ENCODE results near the gene KNSTRN. TPM values are rescaled to one million over a fixed set of nuclear protein-coding genes. Genes with fewer than 3 reads are reported as not detected.

Gene KNSTRN
- total RNA-seq, 3 donors from 2014 or later (not counting 1 experiment from before 2014, with no cell fraction given): 5.4 to 7.6 (median 5.6) TPM

- Histone ChIP-seq H3K36me3 (ENCODE audit: control insufficient read depth, insufficient read depth, low read length) (no peaks in the 10 kb centered on the region), H3K9me3 (ENCODE audit: control insufficient read depth, insufficient read depth, low read length) (no peaks in the 10 kb centered on the region), H3K4me1 (ENCODE audit: control insufficient read depth, insufficient read depth, low read length) (peaks cover 26% of the 10 kb centered on the region), H3K27ac (ENCODE audit: low read length) (no peak overlapping the region), H3K4me3 (ENCODE audit: low read length) (no peak overlapping the region), H3K27me3 (ENCODE audit: control insufficient read depth, insufficient read depth, low read length) (no peaks in the 10 kb centered on the region)
- H3K4me1 Mint-ChIP-seq: peaks cover 43 to 52% of the 10 kb centered on the region in 2 donors
- H3K27ac Mint-ChIP-seq: peak overlapping the region in 1 of 2 donors; percentile 84
- no peaks in the 10 kb centered on the region for H3K9me3 Mint-ChIP-seq
- DNase-seq (no peak), ATAC-seq (no peak)
- WGBS (ENCODE audit: insufficient coverage): 81% methylated on average over 3 of the region's 3 CpGs
- intact Hi-C loops (cut with micrococcal nuclease): loop anchor here (5.0 kb wide), 1 partner anchor 63 kb away; no protein-coding TSS in a partner anchor
- peak overlapping the region; percentile 35 for H3K4me3 Mint-ChIP-seq
- TF ChIP-seq, protein P1, sequence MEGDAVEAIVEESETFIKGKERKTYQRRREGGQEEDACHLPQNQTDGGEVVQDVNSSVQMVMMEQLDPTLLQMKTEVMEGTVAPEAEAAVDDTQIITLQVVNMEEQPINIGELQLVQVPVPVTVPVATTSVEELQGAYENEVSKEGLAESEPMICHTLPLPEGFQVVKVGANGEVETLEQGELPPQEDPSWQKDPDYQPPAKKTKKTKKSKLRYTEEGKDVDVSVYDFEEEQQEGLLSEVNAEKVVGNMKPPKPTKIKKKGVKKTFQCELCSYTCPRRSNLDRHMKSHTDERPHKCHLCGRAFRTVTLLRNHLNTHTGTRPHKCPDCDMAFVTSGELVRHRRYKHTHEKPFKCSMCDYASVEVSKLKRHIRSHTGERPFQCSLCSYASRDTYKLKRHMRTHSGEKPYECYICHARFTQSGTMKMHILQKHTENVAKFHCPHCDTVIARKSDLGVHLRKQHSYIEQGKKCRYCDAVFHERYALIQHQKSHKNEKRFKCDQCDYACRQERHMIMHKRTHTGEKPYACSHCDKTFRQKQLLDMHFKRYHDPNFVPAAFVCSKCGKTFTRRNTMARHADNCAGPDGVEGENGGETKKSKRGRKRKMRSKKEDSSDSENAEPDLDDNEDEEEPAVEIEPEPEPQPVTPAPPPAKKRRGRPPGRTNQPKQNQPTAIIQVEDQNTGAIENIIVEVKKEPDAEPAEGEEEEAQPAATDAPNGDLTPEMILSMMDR (IDR thresholded peaks at IDR 0.05): no peak
- H3K27me3 Mint-ChIP-seq (ENCODE audit: low read depth in 2 of 2): peaks cover 0 to 3% of the 10 kb centered on the region in 2 donors
- no peaks in the 10 kb centered on the region for H3K36me3 Mint-ChIP-seq
Observed at GRCh38 chr15:40443846-40444245, 61.3 kb downstream of the KNSTRN start.

Other genes starting within 250 kb of the KNSTRN start
- gene BUB1B, start 221.7 kb upstream of the KNSTRN start, total RNA-seq: 1 to 10 TPM in 2 of 3 donors, under 1 TPM in 1; 0.75 to 2.4 (median 1.9) TPM
- gene PAK6, start 143.7 kb upstream of the KNSTRN start, total RNA-seq: 10 to 100 TPM in 1 of 3 donors, 1 to 10 TPM in 2; 7.6 to 10.9 (median 7.9) TPM
- not detected for gene ANKRD63, start 99.7 kb upstream of the KNSTRN start, total RNA-seq
- 100 to 1,000 TPM; 345 to 440 (median 432) TPM for gene PLCB2, start 74.8 kb upstream of the KNSTRN start, total RNA-seq
- 10 to 100 TPM; 14.0 to 21.7 (median 15.1) TPM for gene INAFM2, start 59.0 kb upstream of the KNSTRN start, total RNA-seq
- 1 to 10 TPM; 4.4 to 5.3 (median 4.7) TPM for gene CCDC9B, start 41.8 kb upstream of the KNSTRN start, total RNA-seq
- gene PHGR1, start 31.7 kb upstream of the KNSTRN start, total RNA-seq: not detected
- gene DISP2, start 24.5 kb upstream of the KNSTRN start, total RNA-seq: 1 to 10 TPM in 1 of 3 donors, under 1 TPM in 2; 0.20 to 1.0 (median 0.26) TPM
- 10 to 100 TPM; 56.2 to 76.8 (median 67.3) TPM for gene IVD, start 23.1 kb downstream of the KNSTRN start, total RNA-seq
- gene BAHD1, start 58.2 kb downstream of the KNSTRN start, total RNA-seq: 10 to 100 TPM; 29.4 to 48.9 (median 41.8) TPM
- 10 to 100 TPM in 2 of 3 donors, 1 to 10 TPM in 1; 9.8 to 16.7 (median 12.9) TPM for gene CHST14, start 88.3 kb downstream of the KNSTRN start, total RNA-seq
- gene CCDC32, start 182.3 kb downstream of the KNSTRN start, total RNA-seq: 10 to 100 TPM; 34.2 to 43.7 (median 37.4) TPM
- 10 to 100 TPM; 13.7 to 15.2 (median 14.2) TPM for gene RPUSD2, start 186.6 kb downstream of the KNSTRN start, total RNA-seq
- 1 to 10 TPM; 2.4 to 4.1 (median 3.6) TPM for gene KNL1, start 211.5 kb downstream of the KNSTRN start, total RNA-seq